Naive B cell (primary cell): ENCODE measurements around the gene NPBWR2. TPM values are rescaled to one million over a fixed set of nuclear protein-coding genes. Genes with fewer than 3 reads are reported as not detected.

Experiments used
- ATAC-seq, 2 donors: fragments of 150-1000 bp; cut with Tn5 transposase; 2 replicates each; pipeline ENCODE4 v1.10.0; 2021; ENCODE audit warnings: low read depth in 2 of 2, mild to moderate bottlenecking in 2 of 2, moderate library complexity in 2 of 2
- DNase-seq: peaks from one replicate; pipeline ENCODE4 v3.0.0; 2022
- H3K27ac Mint-ChIP-seq, 6 donors: one replicate each; pipeline ENCODE4 v1.8.0; 2020 to 2022; ENCODE audit warnings: mild to moderate bottlenecking in 6 of 6, mixed read lengths in 6 of 6, moderate library complexity in 5 of 6, inconsistent platforms in 2 of 6
- H3K27me3 Mint-ChIP-seq, 3 donors: one replicate each; pipeline ENCODE4 v1.8.0; 2021 to 2022; ENCODE audit warnings: mixed read lengths in 3 of 3, mild to moderate bottlenecking in 1 of 3
- H3K36me3 Mint-ChIP-seq, 2 donors: one replicate each; pipeline ENCODE4 v1.8.0; 2020 to 2022; ENCODE audit warnings: mixed read lengths in 2 of 2, inconsistent platforms in 1 of 2, mild to moderate bottlenecking in 1 of 2
- H3K4me1 Mint-ChIP-seq, 3 donors: one replicate each; pipeline ENCODE4 v1.8.0; 2020 to 2022; ENCODE audit warnings: mixed read lengths in 3 of 3, inconsistent platforms in 1 of 3, mild to moderate bottlenecking in 1 of 3, moderate library complexity in 1 of 3
- H3K4me3 Mint-ChIP-seq, 8 donors: one replicate each; pipeline ENCODE4 v1.8.0; 2020 to 2022; ENCODE audit warnings: mild to moderate bottlenecking in 8 of 8, mixed read lengths in 8 of 8, moderate library complexity in 8 of 8, inconsistent platforms in 2 of 8
- H3K9me3 Mint-ChIP-seq, 7 donors: one replicate each; pipeline ENCODE4 v1.8.0; 2020 to 2022; ENCODE audit warnings: mixed read lengths in 7 of 7, mild to moderate bottlenecking in 5 of 7, inconsistent platforms in 2 of 7, moderate library complexity in 1 of 7
- polyA plus RNA-seq, 6 donors: library from polyadenylated mRNA; unstranded; fragments of 300-500 nt; fragmentation: Illumina TruSeq; gene quantifications; one replicate each; pipeline ENCODE4 v1.2.3, GENCODE V29; 2021; ENCODE audit warnings: low read depth in 6 of 6

The NPBWR2 gene
- polyA plus RNA-seq, 6 donors from 2014 or later: not detected

GRCh38 chr20:64109831-64110391 lies 2.5 kb upstream of the NPBWR2 start:
- H3K27me3 Mint-ChIP-seq: no peaks in the 10 kb centered on the region
- ATAC-seq: no peak
- H3K4me3 Mint-ChIP-seq: no peak overlapping the region
- H3K9me3 Mint-ChIP-seq: no peaks in the 10 kb centered on the region
- DNase-seq: no peak
- H3K4me1 Mint-ChIP-seq: peaks cover 29 to 38% (median 29%) of the 10 kb centered on the region in 3 donors
- no peak overlapping the region for H3K27ac Mint-ChIP-seq
- H3K36me3 Mint-ChIP-seq: no peaks in the 10 kb centered on the region

DNA sequence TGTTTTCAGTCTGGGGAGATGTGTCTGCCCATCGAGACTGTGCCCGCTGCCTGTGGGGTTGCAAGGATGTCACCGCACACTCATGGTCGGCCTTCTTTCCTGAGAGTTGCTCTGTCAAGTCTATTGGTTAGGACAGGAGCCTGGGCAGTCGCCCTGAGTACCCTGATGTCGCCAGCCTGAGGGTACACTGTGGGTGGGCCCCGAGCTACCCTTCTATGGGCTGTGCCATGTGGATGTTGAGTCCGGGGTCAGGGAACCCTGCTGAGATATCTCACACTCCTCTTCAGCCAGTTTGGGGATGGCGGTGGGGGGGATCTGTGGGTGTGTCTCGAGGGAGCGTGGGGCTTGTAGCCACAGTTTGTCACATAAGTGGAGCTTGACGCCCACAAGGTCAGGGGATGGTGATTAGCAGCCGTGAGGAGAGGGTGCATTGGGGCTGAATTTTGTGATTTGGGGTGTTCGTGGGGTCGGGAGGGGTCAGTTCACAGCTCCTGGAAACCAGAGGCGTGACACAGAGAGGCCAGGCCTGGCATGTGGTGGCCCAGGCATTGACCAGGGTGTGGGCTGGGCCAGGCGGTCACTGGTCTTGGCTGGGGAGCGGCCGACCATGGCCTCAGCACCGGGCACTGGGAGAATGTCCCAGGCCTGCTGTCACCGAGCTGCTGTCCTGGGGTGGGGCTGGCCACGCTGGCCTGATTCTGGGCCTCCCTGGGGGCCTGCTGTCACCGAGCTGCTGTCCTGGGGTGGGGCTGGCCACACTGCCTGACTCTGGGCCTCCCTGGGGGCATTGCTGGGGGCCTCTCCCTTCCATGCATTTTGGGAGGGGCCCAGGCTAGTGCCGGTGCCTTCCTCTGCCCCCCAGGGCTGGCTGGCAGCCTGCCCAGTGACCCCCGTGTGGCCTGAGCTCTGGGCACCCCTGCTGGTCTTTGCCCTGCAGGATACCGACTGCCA lies 1.6 kb upstream of the NPBWR2 start:
- Mint-ChIP-seq H3K4me1 (peaks cover 29 to 38% (median 29%) of the 10 kb centered on the region in 3 donors), H3K27ac (peak overlapping the region in 2 of 6 donors; percentile 80 to 84), H3K4me3 (peak overlapping the region in 5 of 8 donors; percentile 8 to 85 (median 70)), H3K27me3 (peaks cover 0 to 4% (median under 1%) of the 10 kb centered on the region in 3 donors), H3K36me3 (no peaks in the 10 kb centered on the region), H3K9me3 (no peaks in the 10 kb centered on the region)
- no peak for DNase-seq
- ATAC-seq: no peak

DNA sequence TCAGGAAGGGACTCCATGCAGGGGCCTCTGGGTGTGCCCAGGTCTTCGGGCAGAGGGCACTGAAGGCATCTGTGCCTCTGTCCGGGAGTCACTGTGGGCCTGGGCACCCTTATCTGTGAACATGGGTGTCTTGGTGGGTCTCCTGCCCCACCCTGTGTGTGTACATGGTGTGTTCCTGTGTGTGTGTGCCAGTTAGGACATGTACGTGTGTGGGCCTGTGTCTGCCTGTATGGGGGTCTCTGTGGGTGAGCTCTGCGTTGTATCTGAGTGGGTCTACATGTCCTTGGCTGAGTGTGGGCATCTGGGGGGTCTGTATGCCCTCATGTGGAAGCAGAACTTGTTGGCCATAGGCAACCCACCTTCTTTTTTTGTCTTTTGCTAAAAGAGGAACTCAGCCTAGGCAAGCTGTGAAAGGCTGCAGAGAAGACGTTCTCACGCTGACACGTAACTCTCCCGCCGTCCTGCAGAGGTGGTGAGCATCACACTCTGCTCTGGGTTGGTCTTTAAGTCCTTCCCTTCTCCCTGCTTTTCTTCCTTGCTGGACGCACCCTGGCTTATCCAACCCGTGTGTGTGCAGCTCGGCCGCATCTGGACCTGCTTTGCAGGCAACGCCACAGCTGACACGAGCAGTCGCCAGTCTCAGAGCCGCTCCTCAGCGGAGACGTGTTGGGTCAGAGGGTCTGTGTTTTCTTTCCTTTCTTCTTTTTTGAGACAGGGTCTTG lies 532 bp upstream of the NPBWR2 start:
- H3K4me3 Mint-ChIP-seq: peak overlapping the region; percentile 13 to 89 (median 70)
- peak; percentile 83 to 86 for ATAC-seq
- H3K27me3 Mint-ChIP-seq: peaks cover 0 to 12% (median 8%) of the 10 kb centered on the region in 3 donors
- H3K36me3 Mint-ChIP-seq: no peaks in the 10 kb centered on the region
- peaks cover 30 to 37% (median 34%) of the 10 kb centered on the region in 3 donors for H3K4me1 Mint-ChIP-seq
- peak overlapping the region; percentile 60 to 94 (median 84) for H3K27ac Mint-ChIP-seq
- DNase-seq: peak; percentile 46
- peaks cover 0 to 1% (median 0%) of the 10 kb centered on the region in 7 donors for H3K9me3 Mint-ChIP-seq

GRCh38 chr20:64106435-64106961 lies 867 bp downstream of the NPBWR2 start:
- Mint-ChIP-seq H3K4me3 (peak overlapping the region in 4 of 8 donors; percentile 3 to 47 (median 42)), H3K36me3 (no peaks in the 10 kb centered on the region)

GRCh38 chr20:64105846-64106434 lies 1.4 kb downstream of the NPBWR2 start:
- peaks cover 36 to 39% (median 37%) of the 10 kb centered on the region in 3 donors for H3K4me1 Mint-ChIP-seq
- DNase-seq: no peak
- H3K4me3 Mint-ChIP-seq: peak overlapping the region in 4 of 8 donors; percentile 41 to 70 (median 48)
- no peak for ATAC-seq
- H3K36me3 Mint-ChIP-seq: no peaks in the 10 kb centered on the region
- peaks cover 0 to 17% (median 8%) of the 10 kb centered on the region in 3 donors for H3K27me3 Mint-ChIP-seq
- peaks cover 0 to 1% (median 0%) of the 10 kb centered on the region in 7 donors for H3K9me3 Mint-ChIP-seq
- peak overlapping the region in 3 of 6 donors; percentile 50 to 65 (median 57) for H3K27ac Mint-ChIP-seq

More at GRCh38 chr20:64106435-64106961, 867 bp downstream of the NPBWR2 start:
- no peak for DNase-seq
- ATAC-seq: no peak
- H3K27ac Mint-ChIP-seq: peak overlapping the region in 1 of 6 donors; percentile 50
- H3K27me3 Mint-ChIP-seq: peaks cover 0 to 13% (median 8%) of the 10 kb centered on the region in 3 donors
- peaks cover 30 to 35% (median 31%) of the 10 kb centered on the region in 3 donors for H3K4me1 Mint-ChIP-seq
- peaks cover 0 to 1% (median 0%) of the 10 kb centered on the region in 7 donors for H3K9me3 Mint-ChIP-seq

GRCh38 chr20:64104667-64105451 lies 2.5 kb downstream of the NPBWR2 start:
- DNase-seq: no peak
- H3K4me1 Mint-ChIP-seq: peaks cover 37 to 43% (median 39%) of the 10 kb centered on the region in 3 donors

GRCh38 chr20:64103871-64104666 lies 3.3 kb downstream of the NPBWR2 start:
- Mint-ChIP-seq H3K4me1 (peaks cover 37 to 45% (median 39%) of the 10 kb centered on the region in 3 donors), H3K36me3 (no peaks in the 10 kb centered on the region), H3K27ac (peak overlapping the region in 4 of 6 donors; percentile 8 to 87 (median 44)), H3K4me3 (peak overlapping the region in 1 of 8 donors; percentile 12), H3K27me3 (peaks cover 0 to 17% (median 8%) of the 10 kb centered on the region in 3 donors), H3K9me3 (peaks cover 0 to 1% (median 0%) of the 10 kb centered on the region in 7 donors)
- DNase-seq: no peak
- no peak for ATAC-seq

More at GRCh38 chr20:64104667-64105451, 2.5 kb downstream of the NPBWR2 start:
- ATAC-seq: no peak
- H3K36me3 Mint-ChIP-seq: no peaks in the 10 kb centered on the region
- peaks cover 0 to 1% (median 0%) of the 10 kb centered on the region in 7 donors for H3K9me3 Mint-ChIP-seq
- H3K27me3 Mint-ChIP-seq: peaks cover 0 to 17% (median 8%) of the 10 kb centered on the region in 3 donors
- no peak overlapping the region for H3K27ac Mint-ChIP-seq
- H3K4me3 Mint-ChIP-seq: no peak overlapping the region

DNA sequence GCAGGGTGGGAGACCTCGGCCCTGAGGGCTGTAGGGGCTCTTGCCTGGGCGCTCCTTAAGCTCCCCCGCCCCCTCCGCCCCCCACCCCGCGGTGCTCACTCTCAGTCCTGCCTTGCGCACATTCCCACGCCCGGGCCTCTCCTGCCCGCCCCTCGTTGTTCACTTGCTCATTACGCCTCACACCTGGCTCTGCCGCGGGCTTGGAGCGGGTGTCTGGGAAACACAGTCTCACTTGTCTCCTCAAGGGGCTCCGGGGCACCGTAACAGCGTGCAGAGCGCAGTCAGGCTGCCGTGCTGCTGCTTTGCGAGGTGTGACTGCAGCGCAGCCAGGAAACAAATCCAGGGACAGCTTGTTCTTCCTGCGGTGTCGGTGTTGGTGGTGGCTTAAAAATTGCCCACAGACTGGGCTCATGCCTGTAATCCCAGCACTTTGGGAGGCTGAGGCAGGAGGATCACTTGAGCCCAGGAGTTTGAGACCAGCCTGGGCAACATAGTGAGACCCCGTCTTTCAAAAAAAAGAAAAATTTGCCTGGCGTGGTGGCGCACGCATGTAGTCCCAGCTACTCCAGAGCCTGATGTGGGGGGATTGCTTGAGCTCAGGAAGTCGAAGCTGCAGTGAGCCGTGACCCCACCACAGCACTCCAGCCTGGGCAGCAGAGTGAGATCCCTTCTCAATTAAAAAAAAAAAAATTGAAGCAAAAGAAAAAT lies 4.6 kb downstream of the NPBWR2 start:
- Mint-ChIP-seq H3K36me3 (no peaks in the 10 kb centered on the region), H3K27ac (peak overlapping the region in 3 of 6 donors; percentile 26 to 87 (median 76)), H3K27me3 (peaks cover 0 to 17% (median 8%) of the 10 kb centered on the region in 3 donors), H3K9me3 (peaks cover 0 to 1% (median 0%) of the 10 kb centered on the region in 7 donors), H3K4me1 (peaks cover 27 to 32% (median 30%) of the 10 kb centered on the region in 3 donors), H3K4me3 (peak overlapping the region; percentile 51 to 87 (median 78))
- ATAC-seq (no peak), DNase-seq (no peak)

- ATAC-seq: peak; percentile 51 to 75
- Mint-ChIP-seq H3K9me3 (peaks cover 0 to 1% (median 0%) of the 10 kb centered on the region in 7 donors), H3K27me3 (peaks cover 0 to 17% (median 8%) of the 10 kb centered on the region in 3 donors), H3K36me3 (peaks cover 0 to 2% of the 10 kb centered on the region in 2 donors), H3K4me3 (peak overlapping the region; percentile 18 to 86 (median 72)), H3K4me1 (peaks cover 22 to 28% (median 26%) of the 10 kb centered on the region in 3 donors), H3K27ac (peak overlapping the region in 4 of 6 donors; percentile 61 to 96 (median 76))
- DNase-seq: peak; percentile 71
These were observed 5.4 kb downstream of the NPBWR2 start for GRCh38 chr20:64101731-64102621.
